ENCODE results near the gene GBF1. TPM values are rescaled to one million over a fixed set of nuclear protein-coding genes. Genes with fewer than 3 reads are reported as not detected.

Gene GBF1
- total and polyA plus RNA-seq, 2 of the 13 experiments (the other 11 are each of a cell fraction or from before 2014, with no cell fraction given) = 17.1 to 21.9 TPM

- TF ChIP-seq MBNL3 (CRISPR knock-in tag; conservative IDR thresholded peaks at IDR 0.05) (no peak), SMARCC2 (IDR thresholded peaks at IDR 0.05) (no peak), ZNF337 (CRISPR knock-in tag; IDR thresholded peaks at IDR 0.05; ENCODE audit: borderline replicate concordance, low read depth) (no peak), HOXA5 (CRISPR knock-in tag; IDR thresholded peaks at IDR 0.05) (peak; percentile 63), HOXD1 (CRISPR knock-in tag; IDR thresholded peaks at IDR 0.05) (0 out of 2 replicates have a peak, but pooled peaks have one; percentile 27), MLLT10 (CRISPR knock-in tag; IDR thresholded peaks at IDR 0.05) (no peak), ZNF891 (CRISPR knock-in tag; IDR thresholded peaks at IDR 0.05) (peak; percentile 91), AGO1 (IDR thresholded peaks at IDR 0.05; ENCODE audit: low read depth, low read length, poor library complexity, severe bottlenecking) (no peak), ZNF407 (CRISPR knock-in tag; IDR thresholded peaks at IDR 0.05; ENCODE audit: not compliant biosample characterization) (peak; percentile 57), SNAPC5 (CRISPR knock-in tag; IDR thresholded peaks at IDR 0.05; ENCODE audit: borderline replicate concordance) (no peak), ZBTB7A (CRISPR knock-in tag; IDR thresholded peaks at IDR 0.05) (peak; percentile 59; the same call in 1 of the 2 replicates), RBFOX2 (IDR thresholded peaks at IDR 0.05; ENCODE audit: low read depth, low read length) (peak; percentile 76), TOPORS (CRISPR knock-in tag; IDR thresholded peaks at IDR 0.05) (no peak), ARHGAP35 (CRISPR knock-in tag; IDR thresholded peaks at IDR 0.05; ENCODE audit: borderline replicate concordance) (no peak; the same call in 1 of the 2 replicates), TEAD3 (CRISPR knock-in tag; optimal IDR thresholded peaks at IDR 0.05; ENCODE audit: borderline replicate concordance) (peak; percentile 31), YEATS4 (CRISPR knock-in tag; IDR thresholded peaks at IDR 0.05; ENCODE audit: borderline replicate concordance) (peak; percentile 96), ZNF17 (CRISPR knock-in tag; IDR thresholded peaks at IDR 0.05) (no peak), ZNF775 (CRISPR knock-in tag; IDR thresholded peaks at IDR 0.05; ENCODE audit: borderline replicate concordance) (no peak), SMYD3 (CRISPR knock-in tag; IDR thresholded peaks at IDR 0.05) (no peak), SOX5 (CRISPR knock-in tag; IDR thresholded peaks at IDR 0.05; ENCODE audit: borderline replicate concordance) (no peak; the same call in none of the 2 replicates), ZNF253 (CRISPR knock-in tag; IDR thresholded peaks at IDR 0.05; ENCODE audit: borderline replicate concordance) (no peak), ZNF773 (CRISPR knock-in tag; IDR thresholded peaks at IDR 0.05; ENCODE audit: borderline replicate concordance) (peak; percentile 63; the same call in 1 of the 2 replicates), ARNT (IDR thresholded peaks at IDR 0.05) (no peak)
These were observed at the start of gene GBF1 (continued) for GRCh38 chr10:102245082-102245931.
